MM.1S (cell line): ENCODE data around the gene MYO9A.

Experiments used
- EZH2 ChIP-seq: fragments of 300-600 bp; sonication (generic); optimal IDR thresholded peaks from 2 replicates; pipeline ENCODE3; 2017; ENCODE audit warnings: low read depth, mild to moderate bottlenecking, antibody characterized with exemption, low read length, mixed read lengths
- EZH2phosphoT487 ChIP-seq: fragments of 300-600 bp; sonication (generic); IDR thresholded peaks from 2 replicates; pipeline ENCODE4 v1.6.1; 2018; ENCODE audit warnings: antibody characterized with exemption, low read length
- TF ChIP-seq, protein P1 (sequence below): fragments of 300-600 bp; sonication (generic); IDR thresholded peaks from 2 replicates; pipeline ENCODE4 v1.5.1; 2016; ENCODE audit warnings: antibody characterized with exemption, low read length, mixed read lengths

DNA sequence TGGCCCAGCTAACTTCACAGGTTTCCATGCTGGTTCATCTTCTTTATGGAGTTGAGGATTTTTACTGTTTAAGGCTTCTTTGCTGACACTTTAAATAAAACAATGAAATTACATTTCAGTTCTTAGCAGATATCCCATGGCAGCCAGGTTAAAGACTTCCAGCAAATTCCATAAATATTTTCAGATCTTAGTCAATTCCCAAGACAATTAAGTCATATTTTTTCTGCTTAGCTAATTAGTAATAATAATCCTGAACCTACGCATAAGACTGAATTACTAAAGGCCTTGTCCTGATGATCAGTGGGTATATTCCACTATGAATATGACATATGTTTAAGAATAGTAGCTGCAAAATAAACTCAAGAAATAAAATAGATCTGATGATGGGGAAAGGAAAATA, 224.3 kb downstream of the MYO9A start:
- TF ChIP-seq, protein P1, sequence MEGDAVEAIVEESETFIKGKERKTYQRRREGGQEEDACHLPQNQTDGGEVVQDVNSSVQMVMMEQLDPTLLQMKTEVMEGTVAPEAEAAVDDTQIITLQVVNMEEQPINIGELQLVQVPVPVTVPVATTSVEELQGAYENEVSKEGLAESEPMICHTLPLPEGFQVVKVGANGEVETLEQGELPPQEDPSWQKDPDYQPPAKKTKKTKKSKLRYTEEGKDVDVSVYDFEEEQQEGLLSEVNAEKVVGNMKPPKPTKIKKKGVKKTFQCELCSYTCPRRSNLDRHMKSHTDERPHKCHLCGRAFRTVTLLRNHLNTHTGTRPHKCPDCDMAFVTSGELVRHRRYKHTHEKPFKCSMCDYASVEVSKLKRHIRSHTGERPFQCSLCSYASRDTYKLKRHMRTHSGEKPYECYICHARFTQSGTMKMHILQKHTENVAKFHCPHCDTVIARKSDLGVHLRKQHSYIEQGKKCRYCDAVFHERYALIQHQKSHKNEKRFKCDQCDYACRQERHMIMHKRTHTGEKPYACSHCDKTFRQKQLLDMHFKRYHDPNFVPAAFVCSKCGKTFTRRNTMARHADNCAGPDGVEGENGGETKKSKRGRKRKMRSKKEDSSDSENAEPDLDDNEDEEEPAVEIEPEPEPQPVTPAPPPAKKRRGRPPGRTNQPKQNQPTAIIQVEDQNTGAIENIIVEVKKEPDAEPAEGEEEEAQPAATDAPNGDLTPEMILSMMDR, result no peak
- TF ChIP-seq EZH2phosphoT487 (no peak), EZH2 (no peak)
